HepG2 (cell line): ENCODE measurements around the gene PCYT2. TPM values are rescaled to one million over a fixed set of nuclear protein-coding genes. Genes with fewer than 3 reads are reported as not detected.

Source experiments
- GLI4 ChIP-seq: sonication (generic); formaldehyde crosslinking; IDR thresholded peaks from 2 replicates; pipeline ENCODE4 v1.5.1; 2020; ENCODE audit warnings: missing genetic modification reagents, mild to moderate bottlenecking, moderate library complexity, borderline replicate concordance
- IRF2 ChIP-seq: IDR thresholded peaks from 2 replicates; pipeline ENCODE4 v1.6.1; 2018; ENCODE audit warnings: missing genetic modification reagents, missing compliant biosample characterization
- MBNL3 ChIP-seq: fragments of 250-450 bp; sonication (Bioruptor Pico); conservative IDR thresholded peaks from 2 replicates; pipeline ENCODE4 v1.8.0; 2022; ENCODE audit warnings: mild to moderate bottlenecking, inconsistent platforms
- RXRA ChIP-seq: sonication (generic); formaldehyde crosslinking; IDR thresholded peaks from 2 replicates; pipeline ENCODE4 v1.5.1; 2020; ENCODE audit warnings: missing genetic modification reagents
- TAF15 ChIP-seq: fragments of 200-400 bp; formaldehyde crosslinking; IDR thresholded peaks from one replicate; pipeline ENCODE4 v1.6.1; 2018; ENCODE audit warnings: mild to moderate bottlenecking, low read depth, low read length; ENCODE audit not compliant: poor library complexity, severe bottlenecking
- ZNF121 ChIP-seq: sonication (generic); formaldehyde crosslinking; IDR thresholded peaks from 2 replicates; pipeline ENCODE4 v1.5.0; 2020; ENCODE audit warnings: mild to moderate bottlenecking, missing genetic modification reagents
- ZNF546 ChIP-seq: sonication (generic); formaldehyde crosslinking; conservative IDR thresholded peaks from 2 replicates; pipeline ENCODE4 v1.8.1; 2023; ENCODE audit warnings: mild to moderate bottlenecking, missing genetic modification reagents
- ZNF607 ChIP-seq: sonication (generic); formaldehyde crosslinking; IDR thresholded peaks from 2 replicates; pipeline ENCODE4 v1.5.1; 2020; ENCODE audit warnings: missing genetic modification reagents, mild to moderate bottlenecking, borderline replicate concordance
- ZNF724P ChIP-seq: sonication (generic); formaldehyde crosslinking; IDR thresholded peaks from 2 replicates; pipeline ENCODE4 v1.8.0; 2022; ENCODE audit warnings: missing genetic modification reagents, borderline replicate concordance
- ZNF816 ChIP-seq: sonication (generic); formaldehyde crosslinking; IDR thresholded peaks from 2 replicates; pipeline ENCODE4 v1.8.0; 2022; ENCODE audit warnings: missing genetic modification reagents, mild to moderate bottlenecking, borderline replicate concordance
- polyA plus RNA-seq, 8 experiments: library from polyadenylated mRNA; depleted of rRNA in 3 of 8; stranded (reverse) in 7 of 8; unstranded in 1 of 8; fragments of >200 nt; fragmentation: Illumina TruSeq in 4 of 8; extraction: Trizol in 4 of 8; gene quantifications; 2 replicates each; pipeline versions ENCODE4 v1.2.1 to v1.2.3, GENCODE V29; 2011 to 2016; ENCODE audit warnings: low read depth in 4 of 8, missing spikeins in 1 of 8, mixed read lengths in 1 of 8; ENCODE audit not compliant: insufficient read depth in 1 of 8
- total RNA-seq, 5 experiments: library from RNA; depleted of rRNA; stranded (reverse); fragments of >200 nt; fragmentation: Illumina TruSeq; extraction: Trizol; gene quantifications; 2 replicates each; pipeline ENCODE4 v1.2.3, GENCODE V29; 2016; ENCODE audit warnings: low read depth in 1 of 5
- TF ChIP-seq, protein P1 (sequence below): sonication (generic); formaldehyde crosslinking; IDR thresholded peaks from 2 replicates; pipeline ENCODE4 v1.8.1; 2023; ENCODE audit warnings: missing genetic modification reagents, inconsistent platforms, borderline replicate concordance
- TF ChIP-seq, protein P2 (sequence below): sonication (generic); formaldehyde crosslinking; IDR thresholded peaks from 2 replicates; pipeline ENCODE4 v1.5.0; 2020; ENCODE audit warnings: missing genetic modification reagents
- TF ChIP-seq, protein P3 (sequence below): sonication (generic); formaldehyde crosslinking; IDR thresholded peaks from 2 replicates; pipeline ENCODE4 v1.5.1; 2020; ENCODE audit warnings: missing genetic modification reagents, mild to moderate bottlenecking, borderline replicate concordance
- TF ChIP-seq, protein P4 (sequence below): sonication (generic); formaldehyde crosslinking; IDR thresholded peaks from 2 replicates; pipeline ENCODE4 v1.8.1; 2023; ENCODE audit warnings: missing genetic modification reagents, mild to moderate bottlenecking, borderline replicate concordance
- TF ChIP-seq, protein P5 (sequence below): sonication (generic); formaldehyde crosslinking; IDR thresholded peaks from 2 replicates; pipeline ENCODE4 v1.4.0; 2020; ENCODE audit warnings: missing genetic modification reagents
- TF ChIP-seq, protein P6 (sequence below): sonication (generic); formaldehyde crosslinking; IDR thresholded peaks from 2 replicates; pipeline ENCODE4 v1.4.0; 2020; ENCODE audit warnings: mild to moderate bottlenecking, missing genetic modification reagents
- TF ChIP-seq, protein P7 (sequence below): sonication (generic); formaldehyde crosslinking; IDR thresholded peaks from 2 replicates; pipeline ENCODE4 v1.8.0; 2022; ENCODE audit warnings: missing genetic modification reagents, mild to moderate bottlenecking, borderline replicate concordance
- TF ChIP-seq, protein P8 (sequence below): sonication (generic); formaldehyde crosslinking; IDR thresholded peaks from 2 replicates; pipeline ENCODE4 v1.8.0; 2023; ENCODE audit warnings: mild to moderate bottlenecking, missing genetic modification reagents

PCYT2 gene
- total and polyA plus RNA-seq, 2 of the 13 experiments (the other 11 are each of a cell fraction or from before 2014, with no cell fraction given): 147 to 297 TPM

DNA sequence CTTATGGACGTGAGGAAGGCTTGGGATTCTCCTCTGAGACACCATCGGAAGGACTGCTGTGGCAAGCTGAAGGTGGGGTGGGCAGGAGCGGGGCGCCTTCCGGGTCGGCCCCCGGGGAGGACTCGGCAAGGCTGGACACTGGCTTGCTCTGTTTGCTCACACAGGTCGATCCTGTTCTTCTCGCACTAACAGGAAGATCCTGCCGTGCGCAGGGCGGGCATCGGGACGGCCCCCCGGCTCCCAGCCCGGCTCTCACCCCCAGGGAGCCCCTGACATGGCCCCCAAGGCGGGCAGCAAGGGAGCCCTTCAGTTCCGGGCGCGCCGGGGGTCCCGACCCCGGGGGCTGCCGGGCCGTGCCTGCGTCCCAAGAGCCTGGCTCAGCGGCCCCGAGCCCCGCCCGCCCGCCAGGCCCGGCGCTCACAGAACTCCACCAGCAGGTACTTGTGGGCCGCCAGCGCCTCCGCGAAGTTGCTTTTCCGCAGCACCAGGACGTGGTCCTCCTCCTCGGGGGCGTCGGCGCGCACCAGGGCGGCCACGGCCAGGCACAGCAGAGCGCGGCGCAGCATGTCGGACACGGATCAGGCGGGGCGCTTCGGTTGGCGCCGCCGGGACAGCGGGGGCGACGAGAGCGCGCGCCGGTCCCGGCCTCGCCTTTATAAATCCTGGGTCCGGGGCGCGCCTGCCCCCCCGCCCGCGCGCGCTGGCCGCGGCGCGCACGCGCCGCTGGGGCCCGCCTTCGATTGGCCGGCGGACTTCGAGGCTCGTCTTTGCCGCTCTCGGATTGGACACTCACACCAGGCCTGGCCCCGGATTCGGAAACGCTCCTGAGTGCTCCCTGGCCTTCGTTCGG, 51.1 kb downstream of the PCYT2 start, which contains the start of gene P4HB (continued):
- TF ChIP-seq TAF15 (no peak), RXRA (CRISPR knock-in tag) (no peak), ZNF816 (CRISPR knock-in tag) (peak; percentile 95; the same call in 1 of the 2 replicates), ZNF121 (CRISPR knock-in tag) (no peak), ZNF546 (CRISPR knock-in tag) (no peak; the same call in 1 of the 2 replicates), IRF2 (CRISPR knock-in tag) (no peak), ZNF724P (CRISPR knock-in tag) (0 out of 2 replicates have a peak, but pooled peaks have one; percentile 60), MBNL3 (CRISPR knock-in tag) (no peak; the same call in 1 of the 2 replicates), ZNF607 (peak; percentile 53; the same call in 1 of the 2 replicates), GLI4 (CRISPR knock-in tag) (peak; percentile 73; the same call in 1 of the 2 replicates)
- TF ChIP-seq, protein P1, sequence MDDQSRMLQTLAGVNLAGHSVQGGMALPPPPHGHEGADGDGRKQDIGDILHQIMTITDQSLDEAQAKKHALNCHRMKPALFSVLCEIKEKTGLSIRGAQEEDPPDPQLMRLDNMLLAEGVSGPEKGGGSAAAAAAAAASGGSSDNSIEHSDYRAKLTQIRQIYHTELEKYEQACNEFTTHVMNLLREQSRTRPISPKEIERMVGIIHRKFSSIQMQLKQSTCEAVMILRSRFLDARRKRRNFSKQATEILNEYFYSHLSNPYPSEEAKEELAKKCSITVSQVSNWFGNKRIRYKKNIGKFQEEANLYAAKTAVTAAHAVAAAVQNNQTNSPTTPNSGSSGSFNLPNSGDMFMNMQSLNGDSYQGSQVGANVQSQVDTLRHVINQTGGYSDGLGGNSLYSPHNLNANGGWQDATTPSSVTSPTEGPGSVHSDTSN (CRISPR knock-in tag): no peak
- TF ChIP-seq, protein P2, sequence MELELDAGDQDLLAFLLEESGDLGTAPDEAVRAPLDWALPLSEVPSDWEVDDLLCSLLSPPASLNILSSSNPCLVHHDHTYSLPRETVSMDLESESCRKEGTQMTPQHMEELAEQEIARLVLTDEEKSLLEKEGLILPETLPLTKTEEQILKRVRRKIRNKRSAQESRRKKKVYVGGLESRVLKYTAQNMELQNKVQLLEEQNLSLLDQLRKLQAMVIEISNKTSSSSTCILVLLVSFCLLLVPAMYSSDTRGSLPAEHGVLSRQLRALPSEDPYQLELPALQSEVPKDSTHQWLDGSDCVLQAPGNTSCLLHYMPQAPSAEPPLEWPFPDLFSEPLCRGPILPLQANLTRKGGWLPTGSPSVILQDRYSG: no peak
- TF ChIP-seq, protein P3, sequence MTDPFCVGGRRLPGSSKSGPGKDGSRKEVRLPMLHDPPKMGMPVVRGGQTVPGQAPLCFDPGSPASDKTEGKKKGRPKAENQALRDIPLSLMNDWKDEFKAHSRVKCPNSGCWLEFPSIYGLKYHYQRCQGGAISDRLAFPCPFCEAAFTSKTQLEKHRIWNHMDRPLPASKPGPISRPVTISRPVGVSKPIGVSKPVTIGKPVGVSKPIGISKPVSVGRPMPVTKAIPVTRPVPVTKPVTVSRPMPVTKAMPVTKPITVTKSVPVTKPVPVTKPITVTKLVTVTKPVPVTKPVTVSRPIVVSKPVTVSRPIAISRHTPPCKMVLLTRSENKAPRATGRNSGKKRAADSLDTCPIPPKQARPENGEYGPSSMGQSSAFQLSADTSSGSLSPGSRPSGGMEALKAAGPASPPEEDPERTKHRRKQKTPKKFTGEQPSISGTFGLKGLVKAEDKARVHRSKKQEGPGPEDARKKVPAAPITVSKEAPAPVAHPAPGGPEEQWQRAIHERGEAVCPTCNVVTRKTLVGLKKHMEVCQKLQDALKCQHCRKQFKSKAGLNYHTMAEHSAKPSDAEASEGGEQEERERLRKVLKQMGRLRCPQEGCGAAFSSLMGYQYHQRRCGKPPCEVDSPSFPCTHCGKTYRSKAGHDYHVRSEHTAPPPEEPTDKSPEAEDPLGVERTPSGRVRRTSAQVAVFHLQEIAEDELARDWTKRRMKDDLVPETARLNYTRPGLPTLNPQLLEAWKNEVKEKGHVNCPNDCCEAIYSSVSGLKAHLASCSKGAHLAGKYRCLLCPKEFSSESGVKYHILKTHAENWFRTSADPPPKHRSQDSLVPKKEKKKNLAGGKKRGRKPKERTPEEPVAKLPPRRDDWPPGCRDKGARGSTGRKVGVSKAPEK (CRISPR knock-in tag): peak; percentile 82; the same call in 1 of the 2 replicates
- TF ChIP-seq, protein P4, sequence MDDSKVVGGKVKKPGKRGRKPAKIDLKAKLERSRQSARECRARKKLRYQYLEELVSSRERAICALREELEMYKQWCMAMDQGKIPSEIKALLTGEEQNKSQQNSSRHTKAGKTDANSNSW (CRISPR knock-in tag): no peak
- TF ChIP-seq, protein P5, sequence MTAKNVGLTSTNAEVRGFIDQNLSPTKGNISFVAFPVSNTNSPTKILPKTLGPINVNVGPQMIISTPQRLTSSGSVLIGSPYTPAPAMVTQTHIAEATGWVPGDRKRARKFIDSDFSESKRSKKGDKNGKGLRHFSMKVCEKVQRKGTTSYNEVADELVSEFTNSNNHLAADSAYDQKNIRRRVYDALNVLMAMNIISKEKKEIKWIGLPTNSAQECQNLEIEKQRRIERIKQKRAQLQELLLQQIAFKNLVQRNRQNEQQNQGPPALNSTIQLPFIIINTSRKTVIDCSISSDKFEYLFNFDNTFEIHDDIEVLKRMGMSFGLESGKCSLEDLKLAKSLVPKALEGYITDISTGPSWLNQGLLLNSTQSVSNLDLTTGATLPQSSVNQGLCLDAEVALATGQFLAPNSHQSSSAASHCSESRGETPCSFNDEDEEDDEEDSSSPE: no peak
- TF ChIP-seq, protein P6, sequence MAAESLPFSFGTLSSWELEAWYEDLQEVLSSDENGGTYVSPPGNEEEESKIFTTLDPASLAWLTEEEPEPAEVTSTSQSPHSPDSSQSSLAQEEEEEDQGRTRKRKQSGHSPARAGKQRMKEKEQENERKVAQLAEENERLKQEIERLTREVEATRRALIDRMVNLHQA (CRISPR knock-in tag): no peak
- TF ChIP-seq, protein P7, sequence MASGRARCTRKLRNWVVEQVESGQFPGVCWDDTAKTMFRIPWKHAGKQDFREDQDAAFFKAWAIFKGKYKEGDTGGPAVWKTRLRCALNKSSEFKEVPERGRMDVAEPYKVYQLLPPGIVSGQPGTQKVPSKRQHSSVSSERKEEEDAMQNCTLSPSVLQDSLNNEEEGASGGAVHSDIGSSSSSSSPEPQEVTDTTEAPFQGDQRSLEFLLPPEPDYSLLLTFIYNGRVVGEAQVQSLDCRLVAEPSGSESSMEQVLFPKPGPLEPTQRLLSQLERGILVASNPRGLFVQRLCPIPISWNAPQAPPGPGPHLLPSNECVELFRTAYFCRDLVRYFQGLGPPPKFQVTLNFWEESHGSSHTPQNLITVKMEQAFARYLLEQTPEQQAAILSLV (CRISPR knock-in tag): no peak; the same call in none of the 2 replicates
- TF ChIP-seq, protein P8, sequence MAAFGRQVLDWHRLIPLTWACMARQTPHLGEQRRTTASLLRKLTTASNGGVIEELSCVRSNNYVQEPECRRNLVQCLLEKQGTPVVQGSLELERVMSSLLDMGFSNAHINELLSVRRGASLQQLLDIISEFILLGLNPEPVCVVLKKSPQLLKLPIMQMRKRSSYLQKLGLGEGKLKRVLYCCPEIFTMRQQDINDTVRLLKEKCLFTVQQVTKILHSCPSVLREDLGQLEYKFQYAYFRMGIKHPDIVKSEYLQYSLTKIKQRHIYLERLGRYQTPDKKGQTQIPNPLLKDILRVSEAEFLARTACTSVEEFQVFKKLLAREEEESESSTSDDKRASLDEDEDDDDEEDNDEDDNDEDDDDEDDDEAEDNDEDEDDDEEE (CRISPR knock-in tag): peak; percentile 48; the same call in 1 of the 2 replicates
